Bronchial epithelial cell (primary cell): ENCODE measurements around the gene RASD2. TPM values are rescaled to one million over a fixed set of nuclear protein-coding genes. Genes with fewer than 3 reads are reported as not detected.
"Not testable (repeated sequence)": the region's sequence is repeated elsewhere in the genome, so short reads cannot be mapped to it uniquely, and the experiment has no call there.

Experiments
- DNase-seq: peaks from one replicate; pipeline ENCODE4 v3.0.0-alpha.2; 2010; ENCODE audit warnings: low read depth
- FAIRE-seq: peaks from 2 replicates; lab custom pipeline; 2011; peaks lifted over from hg19 to GRCh38; lab: Jason Lieb, UNC
- H3K27me3 ChIP-seq: 2 replicates; pipeline ENCODE4 v1.5.1; 2011; ENCODE audit warnings: low read length; ENCODE audit not compliant: control insufficient read depth, insufficient read depth
- H3K36me3 ChIP-seq: 2 replicates; pipeline ENCODE4 v1.5.1; 2011; ENCODE audit warnings: low read length; ENCODE audit not compliant: control insufficient read depth, insufficient read depth
- H3K4me3 ChIP-seq: 2 replicates; pipeline ENCODE4 v1.5.1; 2011; ENCODE audit warnings: mild to moderate bottlenecking, low read depth, low read length, control low read depth
- total RNA-seq: library from RNA; depleted of rRNA; stranded (reverse); fragments of >200 nt; gene quantifications from 2 replicates; pipeline ENCODE4 v1.2.1, GENCODE V29; 2014
- TF ChIP-seq, protein P1 (sequence below): IDR thresholded peaks from 2 replicates; pipeline ENCODE4 v1.5.1; 2011; ENCODE audit warnings: mild to moderate bottlenecking, moderate library complexity, low read length, control low read depth, inconsistent platforms; ENCODE audit not compliant: insufficient read depth, severe bottlenecking

Gene RASD2
- total RNA-seq, 1 donor from 2014 or later, result 0.26 TPM

DNA sequence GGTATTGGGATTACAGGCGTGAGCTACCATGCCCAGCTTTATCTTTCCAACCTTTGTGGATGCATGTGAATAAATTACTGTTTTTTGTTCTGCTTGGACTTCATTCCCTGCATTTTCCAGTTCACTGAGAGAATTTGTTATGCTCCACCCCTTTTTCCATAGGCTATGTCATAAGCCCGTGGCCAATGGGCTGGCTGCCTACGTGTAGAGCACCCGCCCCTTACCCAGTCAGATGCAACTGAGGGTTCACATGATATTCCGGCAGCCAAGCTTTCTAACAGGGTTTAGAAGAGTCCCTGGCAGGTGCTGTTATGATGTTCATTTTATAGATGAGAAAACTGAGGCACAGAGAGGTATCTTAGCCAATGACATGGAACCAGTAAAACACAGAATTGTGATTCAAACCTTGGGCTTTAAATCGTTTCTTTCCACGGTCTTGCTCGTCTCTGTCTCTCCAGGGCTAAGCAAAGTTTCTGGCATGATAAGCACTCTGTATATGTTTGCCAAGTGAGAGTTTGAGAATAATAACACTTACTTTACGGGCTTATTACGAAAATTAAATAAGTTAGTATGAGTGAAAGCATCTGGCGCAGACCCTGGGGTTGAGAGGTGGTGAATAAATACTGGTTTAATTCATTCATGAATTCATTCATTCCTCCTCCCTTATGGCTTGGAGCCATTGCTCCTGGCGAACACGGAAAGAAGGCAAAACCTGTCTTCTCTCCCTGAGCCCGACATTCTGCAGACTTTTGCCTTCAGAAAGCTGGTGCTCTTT is 42.4 kb upstream of the RASD2 start:
- no peak overlapping the region for H3K4me3 ChIP-seq
- TF ChIP-seq, protein P1, sequence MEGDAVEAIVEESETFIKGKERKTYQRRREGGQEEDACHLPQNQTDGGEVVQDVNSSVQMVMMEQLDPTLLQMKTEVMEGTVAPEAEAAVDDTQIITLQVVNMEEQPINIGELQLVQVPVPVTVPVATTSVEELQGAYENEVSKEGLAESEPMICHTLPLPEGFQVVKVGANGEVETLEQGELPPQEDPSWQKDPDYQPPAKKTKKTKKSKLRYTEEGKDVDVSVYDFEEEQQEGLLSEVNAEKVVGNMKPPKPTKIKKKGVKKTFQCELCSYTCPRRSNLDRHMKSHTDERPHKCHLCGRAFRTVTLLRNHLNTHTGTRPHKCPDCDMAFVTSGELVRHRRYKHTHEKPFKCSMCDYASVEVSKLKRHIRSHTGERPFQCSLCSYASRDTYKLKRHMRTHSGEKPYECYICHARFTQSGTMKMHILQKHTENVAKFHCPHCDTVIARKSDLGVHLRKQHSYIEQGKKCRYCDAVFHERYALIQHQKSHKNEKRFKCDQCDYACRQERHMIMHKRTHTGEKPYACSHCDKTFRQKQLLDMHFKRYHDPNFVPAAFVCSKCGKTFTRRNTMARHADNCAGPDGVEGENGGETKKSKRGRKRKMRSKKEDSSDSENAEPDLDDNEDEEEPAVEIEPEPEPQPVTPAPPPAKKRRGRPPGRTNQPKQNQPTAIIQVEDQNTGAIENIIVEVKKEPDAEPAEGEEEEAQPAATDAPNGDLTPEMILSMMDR, result no peak
- H3K27me3 ChIP-seq, result peaks cover 10% of the 10 kb centered on the region
- no peak for DNase-seq
- FAIRE-seq, result no peak
- no peaks in the 10 kb centered on the region for H3K36me3 ChIP-seq

DNA sequence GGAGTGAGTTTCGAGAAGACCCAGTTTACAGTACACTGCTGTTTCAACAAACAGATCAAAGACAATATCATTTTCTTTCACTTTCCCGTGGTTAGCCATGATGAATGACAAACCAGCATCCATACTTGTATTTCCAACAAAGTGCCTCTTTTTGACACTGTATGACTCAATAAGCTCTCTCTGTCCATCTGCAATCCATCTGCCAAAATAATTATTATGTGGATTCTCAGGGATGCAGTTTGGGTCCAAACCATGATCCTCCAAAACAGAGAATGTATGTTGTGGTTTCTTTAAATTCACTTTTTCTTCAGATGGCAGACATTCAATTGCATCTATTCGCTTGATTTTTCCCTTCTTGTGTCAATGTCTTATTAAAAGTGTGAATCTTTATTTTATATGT is 37.8 kb upstream of the RASD2 start:
- Histone ChIP-seq H3K4me3 (no peak overlapping the region), H3K36me3 (no peaks in the 10 kb centered on the region), H3K27me3 (peaks cover 9% of the 10 kb centered on the region)
- FAIRE-seq (peak; percentile 23), DNase-seq (no peak)
- TF ChIP-seq, protein P1, result no peak

DNA sequence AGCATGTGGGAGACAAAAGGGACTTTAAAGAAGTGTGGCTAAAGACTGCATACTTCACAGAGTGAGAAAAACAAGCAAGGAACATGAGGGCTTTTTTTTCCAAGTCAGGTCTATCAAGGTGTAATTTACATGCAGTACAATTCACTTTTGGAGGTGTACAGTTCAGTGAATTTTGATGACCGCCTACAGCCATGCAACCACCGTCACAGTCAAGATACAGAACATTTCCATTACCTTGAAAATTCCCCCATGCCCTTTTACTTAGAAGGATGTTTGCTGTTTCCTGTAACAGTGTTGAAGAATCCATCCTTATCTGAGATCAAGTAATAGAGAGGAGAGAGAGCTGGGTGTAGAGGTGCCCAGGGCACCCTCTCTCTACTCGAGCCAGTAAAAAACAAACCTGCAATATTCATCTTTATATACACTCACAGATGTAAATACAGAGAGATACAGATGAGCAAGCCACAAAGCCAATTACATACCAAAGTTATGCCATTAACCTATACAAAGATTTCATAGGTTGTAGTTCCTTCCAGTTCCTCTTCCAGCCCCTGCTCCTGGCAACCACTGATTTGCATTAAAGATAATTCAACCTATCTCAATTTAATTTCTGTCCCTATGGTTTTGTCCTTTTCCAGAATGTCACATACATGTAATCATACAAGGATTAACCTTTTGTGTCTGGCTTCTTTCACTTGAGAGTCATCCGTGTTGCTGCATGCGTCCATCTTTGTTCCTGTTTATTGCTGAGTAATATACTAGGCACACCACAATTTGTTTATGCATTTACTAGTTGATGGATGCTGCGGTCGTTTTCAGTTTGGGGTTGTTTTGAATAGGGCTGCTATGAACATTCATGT is 35.0 kb upstream of the RASD2 start:
- Histone ChIP-seq H3K4me3 (no peak overlapping the region), H3K27me3 (peaks cover 6% of the 10 kb centered on the region), H3K36me3 (no peaks in the 10 kb centered on the region)
- FAIRE-seq (no peak), DNase-seq (no peak)
- TF ChIP-seq, protein P1, result no peak

DNA sequence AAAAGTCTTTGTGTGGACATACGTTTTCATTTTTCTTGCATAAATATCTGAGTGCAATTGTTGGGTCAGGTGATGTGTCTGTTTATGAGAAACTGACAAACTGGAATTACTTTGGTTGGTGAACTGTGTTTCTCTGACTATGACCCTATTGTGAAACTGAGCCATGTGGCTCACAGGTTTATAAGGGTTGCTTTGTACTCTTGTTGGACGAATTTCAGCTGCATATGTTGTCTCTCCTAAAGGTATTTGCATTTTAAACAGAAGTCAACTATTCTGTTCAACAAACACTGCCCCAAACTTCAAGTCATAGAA is 34.4 kb upstream of the RASD2 start:
- Histone ChIP-seq H3K27me3 (peaks cover 6% of the 10 kb centered on the region), H3K4me3 (no peak overlapping the region), H3K36me3 (no peaks in the 10 kb centered on the region)
- TF ChIP-seq, protein P1, result no peak
- FAIRE-seq (no peak), DNase-seq (no peak)

DNA sequence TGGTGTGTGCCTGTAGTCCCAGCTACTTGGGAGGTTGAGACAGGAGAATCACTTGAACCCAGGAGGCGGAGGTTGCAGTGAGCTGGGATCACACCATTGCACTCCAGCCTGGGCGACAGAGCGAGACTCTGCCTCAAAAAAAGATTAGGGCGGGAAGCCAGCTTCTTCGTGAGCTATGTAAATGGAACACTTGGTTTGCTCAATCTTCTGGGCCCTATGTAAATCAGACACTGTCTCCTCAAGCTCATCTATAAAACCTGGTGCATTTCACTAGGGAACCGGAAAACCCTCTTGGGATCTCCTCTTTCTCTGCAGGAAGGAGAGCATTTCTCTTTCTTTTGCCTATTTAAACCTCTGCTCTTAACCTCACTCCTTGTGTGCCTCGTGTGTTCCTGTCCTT is 32.8 kb upstream of the RASD2 start:
- not testable (repeated sequence) for DNase-seq, FAIRE-seq, H3K27me3 ChIP-seq, H3K4me3 ChIP-seq, H3K36me3 ChIP-seq

DNA sequence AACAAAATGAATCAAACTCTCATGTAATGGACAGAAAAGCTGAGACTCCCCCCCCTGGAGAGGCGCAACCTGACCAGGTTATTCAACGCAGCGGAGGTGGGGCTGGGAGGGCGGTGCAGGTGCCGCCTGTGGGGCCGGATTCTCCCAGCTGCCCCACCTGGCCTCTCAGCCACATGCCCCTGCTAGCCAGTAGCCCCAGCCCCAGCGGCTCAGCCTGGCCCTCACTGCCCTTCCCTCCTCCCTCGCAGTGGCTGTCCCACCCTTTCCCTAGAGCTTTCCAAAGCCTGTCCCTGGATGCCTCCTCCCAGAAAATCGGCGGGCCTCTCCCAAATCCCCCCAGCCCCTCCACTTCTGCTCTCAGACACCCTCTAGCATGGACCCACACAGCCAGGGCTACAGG is 31.2 kb upstream of the RASD2 start:
- no peaks in the 10 kb centered on the region for H3K36me3 ChIP-seq
- peaks cover 6% of the 10 kb centered on the region for H3K27me3 ChIP-seq
- H3K4me3 ChIP-seq, result no peak overlapping the region
- no peak for DNase-seq
- TF ChIP-seq, protein P1, result no peak
- no peak for FAIRE-seq
